AG09309 (cell line): ENCODE measurements around the gene RTN4R.
"Not testable (repeated sequence)": the region's sequence is repeated elsewhere in the genome, so short reads cannot be mapped to it uniquely, and the experiment has no call there.

Experiments
- DNase-seq: peaks from one replicate; pipeline ENCODE4 v3.0.0-alpha.2; 2010; ENCODE audit warnings: low read depth
- H3K4me3 ChIP-seq: 2 replicates; pipeline ENCODE4 v1.5.1; 2011; ENCODE audit warnings: mild to moderate bottlenecking, low read depth, low read length, moderate library complexity; ENCODE audit not compliant: control insufficient read depth
- CTCF ChIP-seq: IDR thresholded peaks from 2 replicates; pipeline ENCODE4 v1.5.1; 2011; ENCODE audit warnings: mild to moderate bottlenecking, low read depth, low read length, inconsistent platforms; ENCODE audit not compliant: insufficient read depth, control insufficient read depth; ENCODE audit errors: missing control alignments

The RTN4R gene

GRCh38 chr22:20264614-20265452 is 3.3 kb downstream of the RTN4R start:
- TF ChIP-seq CTCF = no peak
- DNase-seq = no peak
- H3K4me3 ChIP-seq = no peak overlapping the region

GRCh38 chr22:20263404-20264281 is 4.5 kb downstream of the RTN4R start:
- not testable (repeated sequence) for DNase-seq, H3K4me3 ChIP-seq

DNA sequence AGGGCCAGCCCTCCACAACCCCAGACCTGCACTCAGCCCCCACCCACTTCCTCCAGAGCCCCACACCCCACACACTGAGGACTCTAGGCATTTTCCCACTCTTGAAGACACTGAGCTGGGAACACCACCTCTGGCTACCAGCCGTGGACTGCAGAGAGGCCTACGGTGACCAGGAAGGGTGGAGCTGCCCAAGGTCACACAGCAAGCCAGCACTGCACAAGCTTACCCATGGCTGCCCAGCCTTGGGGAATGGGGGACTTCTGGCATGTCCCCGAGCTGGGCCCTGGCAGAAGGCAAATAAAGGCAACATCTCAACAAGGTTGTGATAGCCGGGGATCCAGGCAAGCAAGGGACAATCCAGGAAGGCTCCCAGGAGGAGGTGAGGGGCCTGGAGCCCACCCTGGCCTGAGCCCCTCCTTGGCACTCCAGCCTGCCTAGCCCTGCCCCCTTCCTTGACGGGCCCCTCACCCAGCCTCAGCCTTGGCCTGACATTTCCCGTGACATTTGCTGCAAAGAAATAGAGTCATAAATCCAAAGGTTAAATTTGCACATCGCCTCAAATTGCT is 5.5 kb downstream of the RTN4R start:
- TF ChIP-seq CTCF = no peak
- no peak for DNase-seq
- no peak overlapping the region for H3K4me3 ChIP-seq

- no peak overlapping the region for H3K4me3 ChIP-seq
- no peak for DNase-seq
- no peak for TF ChIP-seq CTCF
These were observed 6.1 kb downstream of the RTN4R start for GRCh38 chr22:20261848-20262581.

DNA sequence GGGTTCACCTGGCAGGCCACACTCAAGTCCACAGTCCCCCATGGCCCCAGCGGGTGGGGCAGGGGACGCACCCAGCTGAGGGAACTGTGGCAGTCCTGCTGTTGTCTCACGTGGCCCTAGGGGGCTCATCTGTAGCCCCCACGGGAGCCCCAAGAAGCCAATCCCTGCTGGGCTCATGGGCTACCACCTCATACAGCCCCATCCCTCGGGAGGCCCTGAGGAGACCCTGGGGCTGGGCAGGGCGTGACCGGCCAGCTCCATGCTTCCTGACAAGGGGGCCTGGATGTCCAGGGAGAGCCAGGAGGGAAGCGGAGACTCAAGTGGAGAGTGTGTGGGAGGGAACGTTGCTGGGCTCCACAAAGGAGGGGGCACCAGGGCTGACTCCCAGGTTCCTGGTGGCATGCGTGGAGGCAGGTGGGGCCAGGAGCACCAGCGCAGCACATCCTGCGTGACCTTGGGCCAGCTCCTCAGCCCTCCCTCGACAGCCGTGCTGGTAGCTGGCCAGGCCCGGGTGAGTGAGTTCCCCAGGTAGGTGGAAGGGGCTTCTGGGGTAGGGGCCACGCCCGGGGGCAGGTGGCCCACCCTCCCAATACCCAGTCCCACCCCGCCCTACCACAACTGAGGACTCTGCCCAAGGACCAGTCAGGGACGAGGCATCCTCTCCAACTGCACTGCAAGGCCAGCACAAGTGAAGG is 7.9 kb downstream of the RTN4R start:
- DNase-seq = no peak
- H3K4me3 ChIP-seq = no peak overlapping the region
- TF ChIP-seq CTCF = no peak

GRCh38 chr22:20259327-20259688 is 8.8 kb downstream of the RTN4R start:
- no peak for TF ChIP-seq CTCF
- DNase-seq = no peak
- no peak overlapping the region for H3K4me3 ChIP-seq
